ENCODE measurements around the gene ST6GALNAC6. TPM values are rescaled to one million over a fixed set of nuclear protein-coding genes. Genes with fewer than 3 reads are reported as not detected.
A peak's percentile ranks its signal among the peaks of the same experiment; 100 is the strongest.

Gene ST6GALNAC6
- polyA plus RNA-seq, 1 donor from 2014 or later, result 44.2 TPM

- Histone ChIP-seq H3K36me3 (ENCODE audit: insufficient read depth, low read length) (no peaks in the 10 kb centered on the region), H2AFZ (ENCODE audit: low read depth, low read length) (no peak overlapping the region)
These were observed 24.0 kb downstream of the ST6GALNAC6 start for GRCh38 chr9:127875306-127875966.

More at GRCh38 chr9:127875306-127875966, 24.0 kb downstream of the ST6GALNAC6 start:
- no peak for TF ChIP-seq EZH2 (IDR thresholded peaks at IDR 0.05; ENCODE audit: borderline replicate concordance, insufficient read depth, low read length, poor library complexity, severe bottlenecking)
- no peak for TF ChIP-seq REST (IDR thresholded peaks at IDR 0.05; ENCODE audit: borderline replicate concordance)
- no peak for TF ChIP-seq RAD21 (conservative IDR thresholded peaks at IDR 0.05)
- TF ChIP-seq CTCF (IDR thresholded peaks at IDR 0.05; ENCODE audit: poor library complexity, severe bottlenecking), result no peak
- TF ChIP-seq EP300 (conservative IDR thresholded peaks at IDR 0.05; ENCODE audit: poor library complexity, severe bottlenecking), result no peak
- TF ChIP-seq POLR2AphosphoS5 (IDR thresholded peaks at IDR 0.05), result no peak
- Histone ChIP-seq H3K27ac (ENCODE audit: low read length) (no peak overlapping the region), H3K9me2 (ENCODE audit: insufficient read depth, low read length) (no peaks in the 10 kb centered on the region), H3K4me2 (ENCODE audit: low read length) (no peak overlapping the region), H3K79me2 (replicated peaks; ENCODE audit: insufficient read depth, low read length) (peaks cover 7% of the 10 kb centered on the region), H3F3A (ENCODE audit: insufficient read depth, low read length, poor library complexity, severe bottlenecking) (no peaks in the 10 kb centered on the region), H3K9me3 (ENCODE audit: low read length) (no peaks in the 10 kb centered on the region), H3K9ac (ENCODE audit: low read length) (peak overlapping the region; percentile 34), H3K27me3 (ENCODE audit: insufficient read depth, low read depth, low read length) (no peaks in the 10 kb centered on the region), H4K20me1 (ENCODE audit: insufficient read depth) (no peaks in the 10 kb centered on the region), H3K4me3 (ENCODE audit: low read length) (peak overlapping the region; percentile 73)

Data from neural cell (in vitro differentiated cells).